Glomerular endothelial cell (primary cell): ENCODE measurements around the gene SPATA4. TPM values are rescaled to one million over a fixed set of nuclear protein-coding genes. Genes with fewer than 3 reads are reported as not detected.
"Not testable (repeated sequence)": the region's sequence is repeated elsewhere in the genome, so short reads cannot be mapped to it uniquely, and the experiment has no call there.

Experiments used
- DNase-seq: peaks from one replicate; pipeline ENCODE4 v3.0.0-alpha.2; 2011; ENCODE audit warnings: low read depth, low spot score; ENCODE audit errors: extremely low read depth
- total RNA-seq: library from RNA; depleted of rRNA; stranded (reverse); fragments of >200 nt; gene quantifications from 2 replicates; pipeline ENCODE4 v1.2.3, GENCODE V29; 2015

Gene SPATA4
- not detected in 2 replicates for total RNA-seq

DNA sequence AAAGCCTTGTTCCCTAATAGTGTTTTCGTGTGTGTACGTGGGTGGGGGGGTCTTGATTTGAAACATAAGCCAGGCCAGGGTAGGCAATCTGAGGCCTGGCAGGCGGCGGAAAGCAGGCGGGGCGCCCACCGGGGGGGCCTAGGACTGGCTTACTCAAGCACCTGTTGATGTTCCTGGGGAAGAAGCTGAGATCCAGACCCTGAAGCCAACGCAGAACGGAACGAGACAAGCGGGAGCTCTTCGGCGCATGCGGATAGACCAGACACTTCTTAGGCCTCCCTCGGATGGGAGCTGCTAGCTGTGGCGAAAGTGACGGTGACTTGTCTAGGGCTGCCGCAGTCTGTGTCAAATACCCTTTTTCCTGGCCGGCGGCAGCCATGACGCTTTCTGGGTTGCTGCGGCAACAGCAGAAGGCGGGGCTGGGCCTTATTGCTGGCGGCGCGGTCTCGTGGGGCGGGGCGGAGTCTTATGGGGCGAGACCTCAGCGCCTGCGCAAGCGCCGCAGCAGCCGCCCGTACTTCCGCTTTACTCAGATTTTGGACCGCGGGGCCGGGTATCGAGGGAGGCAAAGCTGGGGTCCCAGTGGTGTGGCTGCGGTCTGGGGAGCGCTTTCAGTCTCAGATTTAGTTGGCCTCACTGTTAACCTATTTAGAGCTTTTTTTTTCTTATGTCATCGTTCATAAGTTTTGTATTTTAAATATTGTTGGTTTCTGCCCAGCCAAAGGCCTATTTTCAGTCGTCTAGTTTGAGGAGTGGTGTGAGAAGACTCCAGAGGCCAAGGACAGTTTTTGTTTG is at the start of gene SPATA4:
Gene SPATA4 (minus strand): TSS at position 402 of the 795 bp plus-strand sequence. CDS start 23 bp downstream, at position 379.
- no peak for DNase-seq

DNA sequence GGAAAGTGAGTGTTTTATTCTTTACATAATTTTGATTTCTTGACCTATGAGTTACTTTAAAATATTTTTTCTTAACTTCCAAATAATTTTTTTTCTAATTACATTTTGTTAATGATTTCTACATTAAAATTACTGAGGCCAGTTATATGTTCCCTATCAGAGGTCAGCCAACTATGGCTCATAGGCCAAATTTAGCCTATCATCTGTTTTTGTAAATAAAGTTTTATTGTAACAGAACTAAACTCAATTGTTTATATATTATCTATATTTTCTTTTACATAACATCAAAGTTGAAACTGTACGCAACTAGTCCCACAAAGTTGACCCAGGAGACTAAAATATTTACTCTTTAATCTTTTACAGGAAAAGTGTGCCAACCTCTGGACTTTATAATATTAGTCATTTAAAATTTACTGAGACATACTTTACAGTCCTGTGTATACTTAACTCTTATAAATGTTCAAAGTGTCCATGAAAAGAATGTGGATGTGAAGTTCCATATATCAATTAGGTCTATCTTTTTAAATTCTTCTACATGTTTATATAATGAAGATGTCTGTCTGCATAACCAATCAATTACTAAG is 47.5 kb upstream of the SPATA4 start:
- DNase-seq, result no peak

DNA sequence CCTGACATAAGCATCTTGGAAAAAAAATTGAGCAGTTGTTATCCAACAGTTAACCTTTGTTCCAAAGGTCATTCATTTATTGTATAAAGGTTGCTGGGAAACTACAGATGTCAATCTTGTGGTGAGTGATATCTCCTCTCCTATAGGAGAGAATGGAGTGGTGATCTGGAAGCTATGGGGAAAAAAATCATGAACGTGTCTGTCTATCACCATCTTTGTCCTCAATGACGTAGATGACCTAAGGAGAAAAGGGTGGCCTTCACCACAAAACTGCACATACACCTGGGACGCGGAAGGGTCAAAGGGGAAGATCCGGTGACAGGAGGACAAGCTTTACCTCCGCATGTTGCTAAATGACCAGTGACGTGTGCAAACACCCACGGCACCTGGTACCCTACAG is 46.3 kb upstream of the SPATA4 start:
- no peak for DNase-seq

DNA sequence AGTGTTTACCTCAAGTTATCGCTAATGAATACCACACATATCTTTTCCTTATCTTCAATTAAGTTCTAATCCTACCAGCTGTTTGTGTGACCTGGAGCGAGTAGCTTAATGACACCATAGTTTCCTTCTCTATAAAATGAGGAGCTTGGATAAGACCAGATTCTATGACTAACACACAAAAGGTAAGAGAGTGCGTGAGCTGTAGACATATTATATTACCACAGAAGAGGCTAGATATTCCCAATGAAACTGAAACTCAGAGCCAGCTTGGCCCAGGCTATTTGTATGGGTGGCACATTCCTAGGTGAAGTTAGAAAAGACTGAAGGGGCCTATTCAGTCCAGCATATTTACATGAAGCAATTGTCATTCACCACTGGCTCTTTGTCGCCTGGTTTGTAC is 43.4 kb upstream of the SPATA4 start:
- no peak for DNase-seq

DNA sequence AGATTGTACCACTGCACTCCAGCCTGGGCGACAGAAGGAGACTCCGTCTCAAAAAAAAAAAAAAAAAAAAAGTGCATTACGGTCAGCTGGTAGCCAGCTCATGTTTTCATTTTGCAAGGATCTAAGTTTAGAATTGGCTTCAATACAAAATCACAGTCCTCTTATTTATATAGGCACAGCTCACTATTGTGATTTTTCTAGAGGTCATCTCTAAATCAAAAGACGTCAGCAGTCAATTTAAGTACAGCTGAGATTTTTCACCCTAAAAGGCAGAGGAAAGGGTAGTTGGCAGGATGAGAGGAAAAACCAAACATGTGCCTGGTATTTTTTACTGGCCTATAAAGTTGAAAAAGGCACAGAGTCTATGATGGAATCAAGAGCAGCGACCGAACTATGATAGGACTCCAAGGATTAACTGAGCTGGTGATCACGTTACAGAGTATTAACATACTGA is 42.8 kb upstream of the SPATA4 start:
- DNase-seq, result no peak

DNA sequence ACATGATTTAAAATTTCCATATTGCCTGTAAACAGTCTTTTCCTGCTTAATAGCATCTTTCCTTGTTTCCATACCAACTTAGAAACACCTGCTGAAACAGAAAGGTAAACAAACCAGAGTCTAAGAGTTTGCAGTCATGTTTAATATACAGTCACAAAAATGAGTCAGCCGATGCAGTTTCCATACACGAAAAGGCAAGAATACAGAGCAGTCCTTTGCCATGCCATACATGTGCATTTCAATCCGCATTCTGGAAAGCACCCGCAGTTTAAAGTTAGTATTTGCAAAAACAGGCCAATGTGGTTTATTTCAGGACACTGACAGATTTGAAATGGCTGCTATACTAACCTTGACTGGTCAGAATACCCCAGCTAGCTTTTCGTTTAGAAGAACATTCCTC is 41.6 kb upstream of the SPATA4 start:
- no peak for DNase-seq

DNA sequence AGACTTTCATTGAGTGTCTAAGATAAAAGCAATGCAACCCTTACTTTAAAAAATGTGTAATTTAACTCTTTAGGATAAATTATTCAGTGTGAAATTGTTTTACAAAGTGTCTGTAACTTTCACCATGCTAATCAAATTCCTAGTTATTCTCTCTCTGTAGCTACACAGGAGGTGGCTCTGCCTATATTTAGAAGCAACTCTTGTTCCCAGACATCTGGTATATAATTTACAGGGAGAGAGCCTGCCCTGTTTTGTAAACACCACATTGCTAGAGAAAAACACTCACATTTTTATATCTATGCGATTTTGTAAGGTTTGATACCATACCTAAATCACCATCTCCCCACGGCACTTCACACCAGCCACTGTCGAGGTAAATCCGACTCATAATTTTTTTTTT is 35.5 kb upstream of the SPATA4 start:
- no peak for DNase-seq

DNA sequence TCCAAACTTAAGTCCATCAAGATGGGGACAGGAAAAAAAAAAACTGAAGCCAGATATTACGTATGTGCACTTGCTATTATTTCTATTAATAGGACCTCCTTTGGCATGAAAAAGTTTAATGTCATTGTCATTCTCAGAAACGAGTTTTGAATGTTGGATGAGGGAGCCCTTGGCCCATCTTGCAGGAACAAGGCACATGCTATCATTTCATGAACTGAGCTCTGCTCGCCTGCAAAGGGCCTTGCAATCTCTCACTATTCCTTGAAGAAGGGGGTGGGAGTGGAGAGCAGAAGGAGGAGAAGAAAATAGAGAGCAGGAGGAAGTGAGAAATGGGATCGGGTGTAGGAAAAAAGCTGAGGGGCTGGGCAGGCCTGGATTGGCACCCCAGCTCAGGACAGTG is 34.3 kb upstream of the SPATA4 start:
- DNase-seq, result no peak

DNA sequence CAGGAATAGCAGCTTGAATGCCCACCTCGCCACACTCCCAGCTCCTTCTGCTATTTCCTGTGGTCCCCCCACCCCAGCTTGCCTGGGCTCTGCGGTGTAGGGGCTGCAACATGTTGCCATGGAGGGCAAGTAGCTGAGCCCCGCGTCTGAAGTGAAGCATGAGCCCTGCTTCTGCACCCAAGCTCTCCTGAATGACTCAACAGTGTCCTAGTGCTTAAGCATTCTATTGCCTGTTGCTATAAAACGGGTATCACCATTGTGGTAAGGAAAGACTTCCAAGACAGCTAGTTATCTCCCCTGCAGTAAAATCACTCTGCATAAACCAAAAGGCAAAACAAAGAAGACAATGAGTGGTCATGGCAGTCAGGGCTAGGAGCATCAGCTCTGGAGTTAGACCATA is 31.4 kb upstream of the SPATA4 start:
- no peak for DNase-seq

DNA sequence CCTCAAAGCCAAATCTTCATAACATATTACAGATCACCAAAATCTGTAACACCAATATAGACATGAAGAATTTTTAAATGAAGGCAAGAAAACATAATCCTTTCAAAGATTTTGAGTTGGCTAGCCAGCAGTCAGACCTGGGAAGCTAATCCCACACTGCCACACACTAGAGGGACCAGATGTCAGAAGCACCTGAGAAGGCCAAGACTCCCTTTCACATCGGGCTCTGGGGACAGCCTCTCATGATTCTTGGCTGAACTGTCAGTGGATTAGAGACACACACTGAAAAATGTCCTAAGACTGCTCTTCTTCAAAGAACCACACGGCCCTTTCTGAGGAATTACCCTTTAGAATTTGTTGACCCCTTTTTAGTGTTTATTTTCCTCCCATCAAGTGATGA is 28.2 kb upstream of the SPATA4 start:
- DNase-seq, result no peak

DNA sequence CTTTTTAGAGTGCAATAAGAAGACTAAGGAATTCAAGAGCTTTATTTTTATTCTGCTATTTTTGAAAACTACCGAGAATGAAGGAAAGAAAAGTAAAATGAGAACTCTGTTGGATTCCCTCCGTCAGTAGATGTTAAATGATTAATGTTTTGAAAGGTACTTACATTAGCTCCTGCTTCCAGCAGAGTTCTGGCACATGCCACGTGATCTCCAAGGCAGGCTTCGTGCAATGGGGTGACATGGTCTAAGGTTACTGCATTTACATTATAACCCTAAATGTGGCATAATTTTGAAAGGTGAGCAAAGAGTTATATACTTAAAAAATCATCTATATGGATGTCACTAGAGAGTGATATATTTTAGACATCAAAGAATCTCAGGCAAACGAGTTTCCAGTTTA is 26.8 kb upstream of the SPATA4 start:
- no peak for DNase-seq

DNA sequence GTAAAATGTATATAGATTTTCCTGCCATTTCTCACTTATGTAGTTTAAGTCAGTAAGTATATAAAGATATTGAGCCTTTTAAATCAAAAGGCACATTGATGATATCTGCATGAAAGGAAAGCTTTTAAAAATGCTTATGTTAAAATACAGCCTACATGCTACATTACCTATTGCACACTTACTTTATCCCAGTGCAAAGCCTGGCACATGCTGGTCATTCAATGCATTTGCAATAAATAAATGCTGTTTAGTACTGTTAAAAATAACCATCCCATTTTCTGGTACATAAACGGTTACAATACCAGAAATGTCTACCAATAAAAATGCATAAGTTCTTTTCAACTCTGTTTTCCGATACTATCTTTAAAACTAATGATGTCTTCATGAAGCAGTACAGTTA is 22.1 kb upstream of the SPATA4 start:
- DNase-seq, result no peak

DNA sequence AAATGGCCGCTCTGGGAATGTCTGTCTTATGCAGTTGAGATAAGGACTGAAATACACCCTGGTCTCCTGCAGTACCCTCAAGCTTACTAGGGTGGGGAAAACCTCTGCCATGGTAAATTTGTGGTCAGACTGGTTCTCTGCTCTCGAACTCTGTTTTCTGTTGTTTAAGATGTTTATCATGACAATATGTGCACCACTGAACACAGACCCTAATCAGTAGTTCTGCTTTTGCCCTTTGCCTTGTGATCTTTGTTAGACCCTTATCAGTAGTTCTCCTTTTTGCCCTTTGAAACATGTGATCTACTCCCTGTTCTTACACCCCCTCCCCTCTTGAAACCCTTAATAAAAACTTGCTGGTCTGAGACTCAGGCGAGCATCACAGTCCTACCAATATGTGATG is 17.0 kb upstream of the SPATA4 start:
- not testable (repeated sequence) for DNase-seq

DNA sequence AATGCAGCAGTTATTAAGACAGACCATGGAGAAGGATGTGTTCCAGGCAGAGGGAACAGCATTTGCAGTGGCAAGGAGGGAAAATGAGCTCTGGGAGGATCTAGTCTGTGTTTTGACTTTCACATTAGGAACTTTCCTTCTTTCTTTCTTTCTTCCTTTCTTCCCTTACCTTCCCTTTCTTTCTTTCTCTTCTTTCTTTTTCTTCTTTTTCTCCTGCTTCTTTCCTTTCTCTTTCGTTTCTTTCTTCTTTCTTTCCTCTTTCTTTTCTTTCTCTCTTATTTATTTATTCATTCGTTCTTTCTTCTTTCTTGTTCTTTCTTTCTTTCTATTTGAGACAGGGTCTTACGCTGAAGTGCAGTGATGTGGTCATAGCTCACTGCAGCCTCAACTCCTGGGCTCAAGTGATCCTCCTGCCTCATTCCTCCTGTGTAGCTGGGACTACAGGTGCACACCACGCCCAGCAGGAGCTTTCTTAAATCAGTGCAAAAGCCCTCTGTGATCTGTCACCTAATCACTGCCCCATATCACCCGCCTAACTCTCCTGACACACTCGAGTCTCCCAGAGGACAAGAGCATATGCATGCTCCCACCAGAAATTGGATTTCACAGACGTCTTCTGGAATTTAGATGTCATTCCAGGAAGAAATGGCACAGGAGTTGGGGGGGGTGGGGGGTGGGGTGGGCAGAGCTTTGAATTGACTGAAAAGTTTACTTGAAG is 15.4 kb upstream of the SPATA4 start:
- DNase-seq, result no peak

DNA sequence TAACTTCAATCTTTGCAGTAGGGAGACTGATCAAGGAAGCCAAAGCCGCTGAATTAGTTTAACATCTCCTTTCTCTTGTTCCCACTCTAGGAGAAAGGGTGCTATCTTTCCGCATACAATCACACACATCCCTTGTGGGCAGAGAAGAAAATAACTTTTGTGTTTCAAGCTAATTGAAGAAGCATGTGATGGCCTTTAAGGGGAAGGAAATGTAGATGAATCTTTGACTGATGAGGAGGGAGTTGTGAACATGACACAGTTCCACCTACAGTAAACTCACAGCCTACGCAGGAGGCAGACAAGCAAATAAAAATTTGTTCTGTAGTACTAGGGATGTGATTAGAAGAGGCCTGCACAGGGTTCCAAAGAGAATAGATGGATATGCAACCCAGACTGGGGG is 14.7 kb upstream of the SPATA4 start:
- no peak for DNase-seq

DNA sequence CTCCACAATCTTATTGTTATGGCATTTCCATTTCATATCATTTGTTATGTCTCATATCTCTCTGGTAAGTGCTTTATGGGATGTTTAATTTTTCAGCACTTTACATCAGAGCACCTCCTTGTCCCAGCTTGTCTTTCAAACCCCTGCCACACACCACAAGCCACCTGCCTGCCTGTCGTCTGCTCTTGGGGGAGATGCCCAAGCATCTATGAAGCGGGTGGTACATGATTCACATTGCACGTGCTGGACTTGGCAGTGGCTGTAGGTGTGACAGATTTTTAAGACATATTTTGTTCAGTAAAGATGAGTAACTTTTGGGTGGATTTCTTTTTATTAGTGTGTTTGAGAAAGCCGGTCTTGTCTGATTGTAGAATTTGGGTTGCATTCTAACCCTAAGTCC is 14.2 kb upstream of the SPATA4 start:
- DNase-seq, result no peak

DNA sequence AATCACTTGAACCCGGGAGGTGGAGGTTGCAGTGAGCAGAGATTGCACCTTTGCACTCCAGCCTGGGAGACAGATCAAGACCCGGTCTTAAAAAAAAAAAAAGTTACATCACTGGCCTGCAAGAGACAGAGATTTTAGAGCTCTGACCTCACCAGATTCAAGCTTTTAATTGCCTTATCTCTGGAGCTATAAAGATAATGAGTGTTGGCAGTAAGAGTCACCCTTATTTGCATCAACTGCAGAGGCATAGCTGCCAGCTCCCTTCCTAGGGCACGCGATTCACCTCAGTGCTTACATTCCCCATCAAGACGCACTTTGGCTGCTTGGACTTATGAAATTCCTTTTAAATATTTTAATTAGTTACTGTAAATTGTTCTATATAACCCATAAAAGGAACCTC is 12.5 kb upstream of the SPATA4 start:
- DNase-seq, result no peak

DNA sequence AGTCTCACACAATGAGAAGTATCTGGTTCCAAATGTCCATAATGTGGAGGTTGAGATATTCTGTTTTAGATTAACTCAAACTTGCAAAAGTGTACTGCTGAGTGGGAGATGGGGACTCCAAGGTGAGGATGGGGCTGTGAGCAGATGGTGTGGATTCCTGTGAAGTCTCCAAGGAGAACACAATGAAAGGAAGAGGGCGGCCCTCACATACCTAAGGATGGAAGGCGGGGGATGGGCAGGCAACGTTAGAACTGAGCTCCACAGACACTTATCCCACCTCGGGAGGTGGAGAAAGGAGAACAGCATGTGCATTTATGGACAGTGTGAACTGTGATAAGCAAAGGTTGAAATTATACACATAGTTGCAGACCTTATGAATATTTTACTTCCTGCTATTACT is 9.9 kb upstream of the SPATA4 start:
- DNase-seq, result no peak

DNA sequence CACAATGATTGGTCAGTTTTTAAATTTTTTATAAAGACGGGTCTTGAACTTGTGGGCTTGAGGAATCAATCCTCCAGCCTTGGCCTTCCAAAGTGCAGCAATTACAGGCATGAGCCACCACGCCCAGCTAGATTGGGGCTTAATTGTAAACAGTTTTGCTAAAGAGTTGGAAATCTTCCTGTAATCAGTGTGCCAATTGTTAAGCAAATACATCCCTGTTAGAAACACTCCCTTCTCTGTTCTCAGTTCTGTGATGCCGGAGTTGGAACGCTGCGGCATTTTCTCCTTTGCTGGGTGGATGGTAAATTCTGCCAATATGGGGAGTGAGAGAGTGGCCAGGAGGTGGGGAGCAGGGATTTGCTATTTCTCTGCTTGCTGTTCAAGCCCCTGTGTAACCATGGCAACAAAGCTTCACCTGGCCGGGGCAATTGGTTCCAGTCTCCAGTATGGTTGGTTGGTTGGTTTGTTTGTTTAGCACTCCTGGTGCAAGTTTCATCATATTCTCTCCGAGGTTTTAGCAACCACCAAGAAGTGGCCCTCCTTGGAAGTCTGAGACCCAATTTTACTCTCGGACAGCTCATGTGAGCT is 3.0 kb upstream of the SPATA4 start:
- DNase-seq, result no peak

DNA sequence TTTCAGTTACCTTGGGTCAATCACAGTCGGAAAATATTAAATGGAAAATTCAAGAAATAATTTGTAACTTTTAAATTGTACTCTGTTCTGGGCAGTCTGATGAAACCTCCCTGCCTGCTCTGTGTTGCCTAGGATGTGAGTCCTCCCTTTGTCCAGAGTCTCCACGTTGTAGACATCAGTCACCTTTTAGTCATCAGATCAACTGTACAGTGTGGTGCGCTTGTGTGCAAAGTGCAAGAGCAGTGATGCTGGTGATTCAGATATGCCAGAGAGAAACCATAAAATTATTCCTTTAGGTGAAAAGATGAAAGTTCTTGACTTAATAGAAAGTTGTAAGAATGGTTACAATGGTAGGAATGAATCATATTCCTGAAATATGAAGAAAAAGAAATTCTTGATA is 1.4 kb downstream of the SPATA4 start:
- DNase-seq, result no peak

DNA sequence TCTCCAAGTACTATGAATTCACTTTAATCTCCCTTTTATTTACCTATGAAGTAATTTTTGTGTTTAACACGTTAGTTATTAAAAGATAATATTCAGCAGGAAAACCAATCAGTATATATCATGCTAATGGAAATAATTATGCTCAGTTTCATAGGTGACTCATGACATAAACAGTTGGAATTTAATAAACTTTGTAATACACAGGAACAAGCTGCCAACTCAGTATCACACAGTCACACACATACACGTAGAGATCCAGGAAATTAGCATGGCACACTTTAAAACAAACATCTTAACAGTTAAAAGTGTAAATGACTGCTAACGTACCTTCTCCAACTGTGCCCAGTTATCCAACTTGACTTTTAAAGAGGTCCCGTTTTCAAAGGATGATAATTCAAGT is 2.3 kb downstream of the SPATA4 start:
- DNase-seq, result no peak

DNA sequence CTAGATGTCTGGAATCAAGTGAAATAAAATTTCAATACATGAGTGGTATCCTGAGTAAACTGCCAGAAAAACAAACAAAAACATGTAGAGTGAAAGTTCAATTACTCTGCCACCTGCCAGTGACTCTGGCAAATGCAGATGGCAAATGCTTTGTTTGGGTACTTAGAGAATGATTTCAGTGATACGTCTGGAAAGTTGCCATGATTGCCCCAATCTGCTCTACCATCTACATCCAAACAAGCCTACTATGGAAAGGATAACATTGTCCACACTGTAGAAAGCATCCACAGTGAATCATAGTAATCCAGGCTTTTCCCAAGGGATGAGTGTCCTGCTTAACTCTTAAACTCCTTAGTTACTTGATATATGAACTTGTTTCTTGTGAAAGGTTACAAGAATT is 3.4 kb downstream of the SPATA4 start:
- DNase-seq, result no peak
